ENCODE measurements around the gene ANO1. TPM values are rescaled to one million over a fixed set of nuclear protein-coding genes. Genes with fewer than 3 reads are reported as not detected.

Gene ANO1
- total RNA-seq, 1 experiment from 2014 or later = 41.7 TPM

DNA sequence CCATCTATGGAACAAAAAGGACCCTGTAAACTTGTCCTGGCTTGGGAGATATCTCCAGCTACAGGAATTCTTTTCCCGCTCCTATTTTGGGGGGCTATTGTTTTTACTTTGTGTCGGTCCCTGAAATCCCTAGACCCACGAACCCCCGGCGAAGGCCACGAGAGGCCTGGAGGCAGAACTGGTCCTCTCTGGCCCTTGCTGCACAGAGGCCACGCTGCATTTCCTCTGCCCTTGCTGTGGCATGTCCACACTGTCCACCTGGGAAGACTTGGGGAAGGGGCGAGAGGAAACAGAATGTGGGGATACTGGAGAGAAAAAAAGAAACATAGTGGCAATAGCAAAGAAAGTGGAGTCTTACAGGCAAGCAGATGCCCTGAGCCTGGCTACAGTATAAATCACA lies 2.3 kb upstream of the ANO1 start:
- no peaks in the 10 kb centered on the region for H3K9me3 ChIP-seq (ENCODE audit: control insufficient read depth in 1 of 2, insufficient read depth in 1 of 2, low read depth in 1 of 2, low read length in 2 of 2)
- TF ChIP-seq ZFX (IDR thresholded peaks at IDR 0.05) (no peak), EGR1 (IDR thresholded peaks at IDR 0.05; ENCODE audit: low read depth) (no peak), EZH2phosphoT487 (IDR thresholded peaks at IDR 0.05; ENCODE audit: borderline replicate concordance) (no peak), POLR2A (IDR thresholded peaks at IDR 0.05; ENCODE audit: borderline replicate concordance, extremely low read depth, insufficient read depth, insufficient read length) (no peak), SIN3A (IDR thresholded peaks at IDR 0.05; ENCODE audit: low read depth) (no peak), TCF7L2 (IDR thresholded peaks at IDR 0.05; ENCODE audit: borderline replicate concordance, extremely low read depth, insufficient read depth, insufficient read length) (no peak), YY1 (IDR thresholded peaks at IDR 0.05; ENCODE audit: extremely low read depth, insufficient replicate concordance, low read depth, low read length) (no peak), EZH2 (IDR thresholded peaks at IDR 0.05) (no peak), FOSL1 (IDR thresholded peaks at IDR 0.05; ENCODE audit: low read depth) (no peak), ZNF274 (IDR thresholded peaks at IDR 0.05; ENCODE audit: low read depth, low read length) (no peak), SRF (IDR thresholded peaks at IDR 0.05; ENCODE audit: low read depth) (no peak), JUND (IDR thresholded peaks at IDR 0.05) (no peak), POLR2AphosphoS5 (IDR thresholded peaks at IDR 0.05; ENCODE audit: low read depth, low read length) (no peak)
- TF ChIP-seq, protein P1, sequence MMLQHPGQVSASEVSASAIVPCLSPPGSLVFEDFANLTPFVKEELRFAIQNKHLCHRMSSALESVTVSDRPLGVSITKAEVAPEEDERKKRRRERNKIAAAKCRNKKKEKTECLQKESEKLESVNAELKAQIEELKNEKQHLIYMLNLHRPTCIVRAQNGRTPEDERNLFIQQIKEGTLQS (IDR thresholded peaks at IDR 0.05) = no peak
- TF ChIP-seq, protein P2, sequence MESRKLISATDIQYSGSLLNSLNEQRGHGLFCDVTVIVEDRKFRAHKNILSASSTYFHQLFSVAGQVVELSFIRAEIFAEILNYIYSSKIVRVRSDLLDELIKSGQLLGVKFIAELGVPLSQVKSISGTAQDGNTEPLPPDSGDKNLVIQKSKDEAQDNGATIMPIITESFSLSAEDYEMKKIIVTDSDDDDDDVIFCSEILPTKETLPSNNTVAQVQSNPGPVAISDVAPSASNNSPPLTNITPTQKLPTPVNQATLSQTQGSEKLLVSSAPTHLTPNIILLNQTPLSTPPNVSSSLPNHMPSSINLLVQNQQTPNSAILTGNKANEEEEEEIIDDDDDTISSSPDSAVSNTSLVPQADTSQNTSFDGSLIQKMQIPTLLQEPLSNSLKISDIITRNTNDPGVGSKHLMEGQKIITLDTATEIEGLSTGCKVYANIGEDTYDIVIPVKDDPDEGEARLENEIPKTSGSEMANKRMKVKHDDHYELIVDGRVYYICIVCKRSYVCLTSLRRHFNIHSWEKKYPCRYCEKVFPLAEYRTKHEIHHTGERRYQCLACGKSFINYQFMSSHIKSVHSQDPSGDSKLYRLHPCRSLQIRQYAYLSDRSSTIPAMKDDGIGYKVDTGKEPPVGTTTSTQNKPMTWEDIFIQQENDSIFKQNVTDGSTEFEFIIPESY (IDR thresholded peaks at IDR 0.05; ENCODE audit: extremely low read depth, insufficient replicate concordance, low read length) = no peak
- TF ChIP-seq, protein P3, sequence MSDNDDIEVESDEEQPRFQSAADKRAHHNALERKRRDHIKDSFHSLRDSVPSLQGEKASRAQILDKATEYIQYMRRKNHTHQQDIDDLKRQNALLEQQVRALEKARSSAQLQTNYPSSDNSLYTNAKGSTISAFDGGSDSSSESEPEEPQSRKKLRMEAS (IDR thresholded peaks at IDR 0.05) = no peak
- TF ChIP-seq, protein P4, sequence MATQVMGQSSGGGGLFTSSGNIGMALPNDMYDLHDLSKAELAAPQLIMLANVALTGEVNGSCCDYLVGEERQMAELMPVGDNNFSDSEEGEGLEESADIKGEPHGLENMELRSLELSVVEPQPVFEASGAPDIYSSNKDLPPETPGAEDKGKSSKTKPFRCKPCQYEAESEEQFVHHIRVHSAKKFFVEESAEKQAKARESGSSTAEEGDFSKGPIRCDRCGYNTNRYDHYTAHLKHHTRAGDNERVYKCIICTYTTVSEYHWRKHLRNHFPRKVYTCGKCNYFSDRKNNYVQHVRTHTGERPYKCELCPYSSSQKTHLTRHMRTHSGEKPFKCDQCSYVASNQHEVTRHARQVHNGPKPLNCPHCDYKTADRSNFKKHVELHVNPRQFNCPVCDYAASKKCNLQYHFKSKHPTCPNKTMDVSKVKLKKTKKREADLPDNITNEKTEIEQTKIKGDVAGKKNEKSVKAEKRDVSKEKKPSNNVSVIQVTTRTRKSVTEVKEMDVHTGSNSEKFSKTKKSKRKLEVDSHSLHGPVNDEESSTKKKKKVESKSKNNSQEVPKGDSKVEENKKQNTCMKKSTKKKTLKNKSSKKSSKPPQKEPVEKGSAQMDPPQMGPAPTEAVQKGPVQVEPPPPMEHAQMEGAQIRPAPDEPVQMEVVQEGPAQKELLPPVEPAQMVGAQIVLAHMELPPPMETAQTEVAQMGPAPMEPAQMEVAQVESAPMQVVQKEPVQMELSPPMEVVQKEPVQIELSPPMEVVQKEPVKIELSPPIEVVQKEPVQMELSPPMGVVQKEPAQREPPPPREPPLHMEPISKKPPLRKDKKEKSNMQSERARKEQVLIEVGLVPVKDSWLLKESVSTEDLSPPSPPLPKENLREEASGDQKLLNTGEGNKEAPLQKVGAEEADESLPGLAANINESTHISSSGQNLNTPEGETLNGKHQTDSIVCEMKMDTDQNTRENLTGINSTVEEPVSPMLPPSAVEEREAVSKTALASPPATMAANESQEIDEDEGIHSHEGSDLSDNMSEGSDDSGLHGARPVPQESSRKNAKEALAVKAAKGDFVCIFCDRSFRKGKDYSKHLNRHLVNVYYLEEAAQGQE (IDR thresholded peaks at IDR 0.05; ENCODE audit: low read depth) = no peak
- TF ChIP-seq, protein P5, sequence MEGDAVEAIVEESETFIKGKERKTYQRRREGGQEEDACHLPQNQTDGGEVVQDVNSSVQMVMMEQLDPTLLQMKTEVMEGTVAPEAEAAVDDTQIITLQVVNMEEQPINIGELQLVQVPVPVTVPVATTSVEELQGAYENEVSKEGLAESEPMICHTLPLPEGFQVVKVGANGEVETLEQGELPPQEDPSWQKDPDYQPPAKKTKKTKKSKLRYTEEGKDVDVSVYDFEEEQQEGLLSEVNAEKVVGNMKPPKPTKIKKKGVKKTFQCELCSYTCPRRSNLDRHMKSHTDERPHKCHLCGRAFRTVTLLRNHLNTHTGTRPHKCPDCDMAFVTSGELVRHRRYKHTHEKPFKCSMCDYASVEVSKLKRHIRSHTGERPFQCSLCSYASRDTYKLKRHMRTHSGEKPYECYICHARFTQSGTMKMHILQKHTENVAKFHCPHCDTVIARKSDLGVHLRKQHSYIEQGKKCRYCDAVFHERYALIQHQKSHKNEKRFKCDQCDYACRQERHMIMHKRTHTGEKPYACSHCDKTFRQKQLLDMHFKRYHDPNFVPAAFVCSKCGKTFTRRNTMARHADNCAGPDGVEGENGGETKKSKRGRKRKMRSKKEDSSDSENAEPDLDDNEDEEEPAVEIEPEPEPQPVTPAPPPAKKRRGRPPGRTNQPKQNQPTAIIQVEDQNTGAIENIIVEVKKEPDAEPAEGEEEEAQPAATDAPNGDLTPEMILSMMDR (IDR thresholded peaks at IDR 0.05 in 2 of 3, conservative IDR thresholded peaks at IDR 0.05 in 1 of 3; ENCODE audit: borderline replicate concordance in 1 of 3, insufficient read depth in 1 of 3, low read depth in 2 of 3, low read length in 2 of 3) = no peak
- no peak for ATAC-seq
- no TSS peak for BruUV-seq (replicated peaks)
- H3K27ac ChIP-seq (ENCODE audit: low read depth, low read length) = no peak overlapping the region
- no peak overlapping the region for H3K4me2 ChIP-seq (ENCODE audit: low read length)
- no peaks in the 10 kb centered on the region for H4K20me1 ChIP-seq (ENCODE audit: insufficient read depth)
- peaks cover 18 to 37% of the 10 kb centered on the region in 2 experiments for H3K4me1 ChIP-seq (ENCODE audit: control insufficient read depth in 1 of 2, insufficient read depth in 2 of 2, low read length in 2 of 2)
- CTCF ChIA-PET = no interaction called here
- no peaks in the 10 kb centered on the region for H3K36me3 ChIP-seq (ENCODE audit: control insufficient read depth in 1 of 2, insufficient read depth in 2 of 2, low read length in 2 of 2)
- RAD21 ChIA-PET (ENCODE audit: low non-redundant PET in 1 of 2, low total read pairs in 2 of 2, uncharacterized antibody in 2 of 2, unreplicated experiment in 2 of 2) = no interaction called here
- intact Hi-C loops (cut with micrococcal nuclease) = loop anchor here (5.0 kb wide), 1 partner anchor 159 kb away; no protein-coding TSS in a partner anchor
- DNase-seq (ENCODE audit: low read depth, low spot score) = no peak
- POLR2A ChIA-PET = no interaction called here
- no peaks in the 10 kb centered on the region for H3K9me2 ChIP-seq (ENCODE audit: insufficient read depth)
- no peak overlapping the region for H3K9ac ChIP-seq (ENCODE audit: low read length)
- peaks cover 8% of the 10 kb centered on the region; the same call in 1 of the 2 replicates for H3K79me2 ChIP-seq (ENCODE audit: insufficient read depth, low read length)
- H3K27me3 ChIP-seq (ENCODE audit: insufficient read depth, low read length) = no peaks in the 10 kb centered on the region
- H2AFZ ChIP-seq (ENCODE audit: low read depth, low read length, poor library complexity, severe bottlenecking) = no peak overlapping the region
- no peak overlapping the region for H3K4me3 ChIP-seq (replicated peaks in 1 of 2; ENCODE audit: low read depth in 1 of 2, low read length in 2 of 2)

All from HCT116 (cell line).